DMS153 treated with DMSO at 0.1 percent for 48 hours (cell line): ENCODE results near the gene CELA3A.
A peak's percentile ranks its signal among the peaks of the same experiment; 100 is the strongest.

Experiments used
- DNase-seq: peaks from one replicate; lab custom pipeline; 2025; ENCODE audit not compliant: unreplicated experiment; lab: John Stamatoyannopoulos, UW

Gene CELA3A

DNA sequence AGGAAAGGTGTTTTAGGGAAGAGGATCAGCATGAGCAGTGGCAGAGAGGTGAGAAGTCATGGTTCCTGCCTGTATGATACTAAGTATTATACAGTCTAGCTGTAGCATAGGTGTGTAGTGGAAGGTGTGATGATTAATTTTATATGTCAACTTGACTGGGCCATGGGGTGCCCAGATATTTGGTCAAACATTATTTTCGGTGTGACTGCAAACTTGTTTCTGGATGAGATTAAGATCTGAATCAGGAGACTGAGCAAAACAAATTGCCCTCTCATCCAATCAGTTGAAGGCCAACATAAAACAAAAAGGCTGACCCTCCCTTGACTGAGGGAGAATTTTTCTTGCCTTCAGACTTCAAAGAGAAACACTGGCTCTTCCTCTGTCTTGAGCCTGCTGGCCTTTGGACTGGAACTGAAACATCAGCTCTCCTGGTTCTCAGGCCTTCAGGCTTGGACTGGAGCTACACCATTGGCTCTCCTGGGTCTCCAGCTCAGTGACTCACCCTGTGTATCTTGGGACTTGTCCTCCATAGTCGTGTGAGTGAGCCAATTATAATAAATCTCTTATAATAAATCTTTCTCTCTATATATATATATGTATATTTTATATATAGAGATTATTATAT, 44.3 kb downstream of the CELA3A start:
- DNase-seq = no peak

DNA sequence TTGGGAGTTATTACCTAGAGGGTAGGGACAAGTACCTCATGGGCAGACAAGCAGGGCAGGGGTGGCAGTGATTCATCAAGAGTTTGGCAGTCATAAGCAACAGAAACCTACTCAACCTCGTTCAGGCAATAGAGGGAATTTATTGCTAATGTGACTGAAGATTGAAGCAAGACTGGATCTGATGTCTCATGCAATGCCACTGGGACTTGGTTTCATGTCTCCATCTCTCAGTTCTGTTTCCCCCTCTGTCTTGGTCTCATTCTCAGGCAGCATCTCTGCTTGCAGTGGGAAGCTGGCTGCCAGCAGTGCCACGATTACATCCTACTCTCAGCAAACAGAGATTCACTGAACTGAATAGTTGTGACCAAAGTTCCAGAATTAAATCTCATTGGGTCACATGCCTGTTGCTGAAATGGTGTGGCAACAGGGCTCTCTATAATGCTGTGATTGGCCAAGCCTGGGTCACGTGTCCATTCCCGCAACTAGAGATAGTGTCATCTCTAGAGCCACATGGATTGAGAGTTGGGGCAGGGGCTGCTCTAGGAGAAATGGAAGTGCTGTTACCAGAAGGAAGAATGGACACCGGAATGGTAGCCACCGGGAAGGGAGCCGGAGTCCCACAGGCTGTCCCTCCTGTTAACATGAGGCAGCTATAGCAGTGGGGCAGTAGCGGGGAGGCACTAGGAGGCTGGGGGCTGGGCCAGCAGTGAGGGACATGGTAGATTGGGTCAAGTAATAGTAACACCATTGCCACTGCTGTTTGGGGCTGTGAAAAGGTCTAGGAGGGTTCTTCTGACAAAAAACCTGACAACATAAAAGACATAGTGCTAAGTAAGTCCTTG, 47.1 kb downstream of the CELA3A start:
- no peak for DNase-seq

DNA sequence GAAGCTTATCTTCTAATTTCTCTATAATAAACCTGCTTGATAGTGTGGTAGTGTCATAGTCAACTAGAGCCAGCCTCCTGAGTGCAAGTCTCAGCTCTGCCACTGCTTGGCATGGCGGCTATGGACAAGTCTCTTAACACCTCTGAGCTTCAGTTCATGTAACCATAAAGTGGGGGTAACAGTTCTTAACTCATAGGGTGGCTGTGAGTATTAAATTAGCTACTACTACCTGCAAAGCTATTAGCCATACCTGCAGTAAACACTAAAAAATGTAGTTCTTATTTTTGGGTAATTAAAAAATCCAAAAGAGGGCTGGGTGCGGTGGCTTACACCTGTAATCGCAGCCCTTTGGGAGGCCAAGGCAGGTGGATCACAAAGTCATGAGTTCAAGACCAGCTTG, 48.9 kb downstream of the CELA3A start:
- no peak for DNase-seq

DNA sequence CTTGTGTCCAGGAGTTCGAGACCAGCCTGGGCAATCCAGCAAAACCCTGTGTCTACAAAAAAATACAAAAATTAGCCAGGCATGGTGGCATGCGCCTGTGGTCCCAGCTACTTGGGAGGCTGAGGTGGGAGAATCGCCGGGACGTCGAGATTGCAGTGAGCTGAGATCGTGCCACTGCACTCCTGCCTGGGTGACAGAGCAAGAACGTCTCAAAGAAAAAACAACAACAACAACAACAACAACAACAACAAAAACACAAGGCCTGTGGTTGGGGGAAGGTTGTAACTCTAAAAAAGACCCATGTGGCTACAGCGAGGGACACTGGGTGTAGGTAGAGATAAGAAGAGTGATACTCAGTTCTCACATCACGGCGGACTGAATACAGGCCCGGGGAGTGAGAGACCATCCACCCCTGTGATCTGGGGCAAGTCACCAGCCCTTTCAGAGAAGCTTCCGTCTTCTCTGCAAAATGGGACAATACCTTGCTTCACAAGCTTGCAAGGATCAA, 50.2 kb downstream of the CELA3A start:
- no peak for DNase-seq

DNA sequence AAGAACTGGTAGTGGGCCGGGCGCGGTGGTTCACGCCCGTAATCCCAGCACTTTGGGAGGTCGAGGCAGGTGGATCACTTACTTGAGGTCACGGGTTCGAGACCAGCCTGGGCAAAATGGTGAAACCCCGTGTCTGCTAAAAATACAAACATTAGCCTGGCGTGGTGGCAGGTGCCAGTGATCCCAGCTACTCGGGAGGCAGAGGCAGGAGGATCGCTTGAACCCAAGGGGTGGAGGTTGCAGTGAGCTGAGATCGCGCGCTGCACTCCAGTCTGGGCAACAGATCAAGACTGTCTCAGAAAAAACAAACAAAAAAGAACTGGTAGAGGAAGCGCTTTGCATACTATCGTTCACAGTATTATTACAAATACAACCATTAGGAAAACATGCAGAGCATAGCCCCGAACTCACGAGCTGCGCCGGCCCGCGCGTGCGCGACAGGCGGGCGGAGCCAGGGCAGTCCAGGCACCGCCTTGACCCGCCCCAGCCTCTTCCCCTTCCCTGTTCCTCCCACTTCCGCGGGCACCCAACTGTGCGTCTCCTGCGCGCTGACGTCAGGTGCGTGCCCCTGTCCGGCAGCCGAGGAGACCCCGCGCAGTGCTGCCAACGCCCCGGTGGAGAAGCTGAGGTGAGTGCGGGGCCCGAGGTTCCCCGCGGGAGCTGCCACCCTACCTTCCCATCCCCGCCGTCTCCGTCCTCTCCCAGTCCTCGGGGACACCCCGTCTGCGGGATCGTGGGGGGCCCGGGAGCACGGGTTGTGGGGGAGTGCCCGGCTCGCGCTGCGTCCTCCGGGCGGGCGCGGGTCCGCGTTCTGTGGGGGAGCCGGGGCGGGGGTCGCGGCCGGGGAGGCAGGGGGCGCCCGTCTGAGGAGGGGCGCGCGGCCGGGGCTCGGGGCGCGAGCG, 50.9 kb downstream of the CELA3A start, which contains the start of gene CDC42:
CDC42 (plus strand) TSS at position 595 of the 902 bp plus-strand sequence. CDS start 25,770 bp downstream, outside the sequence.
- peak; percentile 91 for DNase-seq

DNA sequence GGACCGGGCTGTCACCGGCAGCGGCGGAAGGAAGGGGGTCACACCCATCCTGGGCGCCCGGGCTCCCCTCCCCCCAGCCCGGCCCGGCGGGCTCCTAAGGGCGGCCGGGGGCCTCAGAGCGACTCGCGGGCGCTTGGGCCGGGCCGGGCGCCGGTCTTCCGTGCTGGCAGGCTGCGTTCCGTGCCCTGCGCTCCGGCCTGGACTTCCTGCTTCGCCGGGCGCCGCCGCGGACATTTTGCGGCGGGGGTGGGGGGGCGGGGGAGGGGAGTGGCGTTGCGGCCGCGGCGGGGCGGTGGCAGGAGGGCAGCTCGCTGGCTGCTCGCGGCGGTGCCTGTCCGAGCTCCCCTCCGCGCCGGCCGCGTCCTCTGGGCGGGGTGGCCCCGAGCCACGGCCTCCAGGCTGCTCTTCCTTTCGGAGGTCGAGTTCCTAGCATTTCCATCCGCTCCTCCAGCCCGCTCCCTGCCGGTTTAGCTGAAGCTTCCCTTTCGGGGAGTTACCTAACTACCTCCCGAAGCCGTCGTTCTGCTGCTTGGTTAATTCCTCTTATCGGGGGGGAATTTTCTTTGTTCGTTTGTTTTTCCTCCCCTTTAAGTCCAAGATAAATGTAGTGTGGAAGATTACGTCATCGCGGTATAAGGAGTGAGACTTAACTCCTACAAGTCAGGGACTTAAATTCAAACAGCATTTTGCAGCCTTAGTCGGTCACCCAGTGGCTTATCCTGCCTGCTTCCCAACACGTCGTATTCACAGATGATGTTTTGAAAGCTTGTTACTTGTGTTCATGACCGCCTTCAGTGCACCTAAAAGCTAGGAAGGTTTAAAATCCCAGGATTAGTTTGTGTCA, 51.8 kb downstream of the CELA3A start:
- DNase-seq = peak; percentile 19

DNA sequence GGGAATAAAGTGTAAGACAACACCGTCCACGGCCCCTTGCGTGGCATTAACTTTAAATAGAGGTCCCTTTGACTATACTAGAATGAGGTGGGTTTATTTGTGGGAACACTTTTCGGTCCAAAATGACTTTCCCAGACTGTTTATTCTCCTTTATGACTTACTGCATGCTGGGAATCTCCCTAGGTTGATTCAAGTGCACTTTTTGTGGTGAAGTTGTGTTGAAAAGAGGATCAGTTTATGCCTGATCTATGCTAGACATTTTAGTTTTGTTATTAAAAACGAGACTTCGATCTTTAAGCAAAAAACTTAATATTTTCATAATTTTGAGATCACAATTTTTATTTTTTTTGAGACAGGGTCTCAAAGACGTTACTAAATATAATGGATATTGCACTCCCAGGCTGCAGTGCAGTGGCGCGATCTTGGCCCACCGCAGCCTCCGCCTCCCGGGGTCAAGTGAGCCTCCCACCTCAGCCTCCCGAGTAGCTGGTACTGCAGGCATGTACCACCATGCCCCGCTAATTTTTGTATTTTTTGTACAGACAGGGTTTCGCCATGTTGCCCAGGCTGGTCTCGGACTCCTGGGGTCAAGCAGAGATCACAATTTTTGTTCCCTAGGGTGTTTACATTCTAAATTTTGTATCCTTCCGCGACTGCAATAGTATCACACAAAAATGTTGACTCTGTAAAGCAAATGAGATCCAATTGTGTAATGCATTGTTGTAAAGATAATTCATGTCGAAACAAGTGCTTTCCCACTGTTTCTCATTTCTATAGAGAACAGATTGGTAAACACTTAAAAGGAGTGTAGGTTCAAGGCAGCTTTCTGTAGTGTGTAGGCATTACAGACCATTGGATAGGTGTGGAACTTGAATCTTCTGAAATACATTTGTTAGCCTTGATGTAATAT, 52.7 kb downstream of the CELA3A start:
- no peak for DNase-seq

DNA sequence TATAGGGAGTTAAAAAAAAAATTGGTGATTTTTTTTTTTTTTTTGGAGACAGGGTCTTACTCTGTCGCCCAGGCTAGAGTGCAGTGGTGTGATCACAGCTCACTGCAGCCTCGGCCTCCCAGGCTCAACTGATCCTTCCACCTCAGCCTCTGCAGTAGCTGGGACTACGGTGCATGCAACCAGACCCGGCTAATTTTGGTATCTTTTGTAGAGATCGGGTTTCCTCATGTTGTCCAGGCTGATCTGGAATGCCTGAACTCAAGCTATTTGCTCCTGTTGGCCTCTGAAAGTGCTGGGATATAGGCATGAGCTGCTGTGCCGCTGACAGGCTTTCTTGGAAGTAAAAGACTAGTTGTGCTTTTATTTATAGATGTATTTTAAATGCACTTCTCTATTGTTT, 54.0 kb downstream of the CELA3A start:
- DNase-seq = no peak

DNA sequence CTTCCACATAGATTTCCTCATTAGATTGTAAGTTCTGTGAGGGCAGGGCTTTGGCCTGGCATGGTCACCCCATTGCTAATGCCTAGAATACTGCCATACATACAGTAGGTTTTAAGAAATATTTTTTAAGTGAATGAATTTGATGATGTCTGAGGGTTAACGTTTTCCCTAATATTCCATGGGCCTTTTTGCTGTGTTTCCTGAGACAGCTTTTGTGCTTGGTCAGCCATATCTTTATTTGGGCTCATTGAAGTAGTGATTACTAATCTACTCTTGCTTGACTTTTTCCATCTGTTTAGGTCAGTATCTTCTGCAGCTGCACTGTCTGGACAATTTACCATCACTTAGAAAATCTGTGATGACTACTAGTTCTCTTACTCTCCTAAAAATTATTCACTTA, 54.6 kb downstream of the CELA3A start:
- DNase-seq = no peak

DNA sequence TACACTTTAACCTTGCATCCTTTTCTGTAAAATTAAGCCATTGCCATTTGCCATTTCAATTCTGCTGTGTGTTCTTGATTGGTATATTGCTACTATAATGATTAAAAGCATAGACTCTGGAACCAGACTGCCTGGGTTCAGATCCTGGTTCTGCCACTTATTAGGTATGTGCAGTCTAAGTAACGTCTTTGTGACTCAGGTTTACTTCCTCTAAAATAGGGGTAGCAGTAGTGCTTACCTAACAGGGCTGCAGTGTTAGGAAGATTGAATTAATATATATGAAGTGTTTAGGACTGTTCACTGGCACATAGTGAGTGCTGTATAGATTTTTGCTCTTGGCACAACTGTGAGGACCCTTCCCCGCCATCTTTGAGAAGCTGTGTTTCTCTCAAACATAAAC, 55.5 kb downstream of the CELA3A start:
- no peak for DNase-seq

DNA sequence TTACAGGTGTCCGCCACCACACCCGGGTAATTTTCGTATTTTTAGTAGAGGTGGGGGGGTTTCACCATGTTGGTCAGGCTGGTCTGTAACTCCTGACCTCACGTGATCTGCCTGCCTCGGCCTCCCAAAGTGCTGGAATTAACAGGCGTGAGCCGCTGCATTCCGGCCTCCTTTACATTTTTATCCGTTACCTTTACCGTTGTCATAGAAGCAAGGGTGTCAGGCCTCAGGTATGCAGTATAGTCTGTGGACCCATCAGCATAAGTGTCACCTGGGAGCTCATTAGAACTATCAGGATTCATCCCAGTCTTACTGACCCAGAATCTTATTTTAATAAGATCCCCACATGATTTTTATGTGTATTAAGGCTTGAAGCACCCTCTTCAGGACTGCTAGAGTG, 56.4 kb downstream of the CELA3A start:
- no peak for DNase-seq
